Stimulated activated CD8-positive, alpha-beta memory T cell treated with anti-CD3 and anti-CD28 coated beads, Interleukin-4, amount 100 ng/mL, for 48 hours (primary cell): Measurements from ENCODE around the gene SNX1.
A peak's percentile ranks its signal among the peaks of the same experiment; 100 is the strongest.
"Not testable (repeated sequence)": the region's sequence is repeated elsewhere in the genome, so short reads cannot be mapped to it uniquely, and the experiment has no call there.

Experiments used
- DNase-seq: peaks from one replicate; pipeline ENCODE4 v3.0.0-alpha.2; 2020

The SNX1 gene

GRCh38 chr15:64082757-64083156 lies 13.0 kb upstream of the SNX1 start:
- DNase-seq: no peak

GRCh38 chr15:64089543-64090280 lies 6.1 kb upstream of the SNX1 start:
- DNase-seq: no peak

GRCh38 chr15:64090527-64090926 lies 5.3 kb upstream of the SNX1 start:
- DNase-seq: no peak

DNA sequence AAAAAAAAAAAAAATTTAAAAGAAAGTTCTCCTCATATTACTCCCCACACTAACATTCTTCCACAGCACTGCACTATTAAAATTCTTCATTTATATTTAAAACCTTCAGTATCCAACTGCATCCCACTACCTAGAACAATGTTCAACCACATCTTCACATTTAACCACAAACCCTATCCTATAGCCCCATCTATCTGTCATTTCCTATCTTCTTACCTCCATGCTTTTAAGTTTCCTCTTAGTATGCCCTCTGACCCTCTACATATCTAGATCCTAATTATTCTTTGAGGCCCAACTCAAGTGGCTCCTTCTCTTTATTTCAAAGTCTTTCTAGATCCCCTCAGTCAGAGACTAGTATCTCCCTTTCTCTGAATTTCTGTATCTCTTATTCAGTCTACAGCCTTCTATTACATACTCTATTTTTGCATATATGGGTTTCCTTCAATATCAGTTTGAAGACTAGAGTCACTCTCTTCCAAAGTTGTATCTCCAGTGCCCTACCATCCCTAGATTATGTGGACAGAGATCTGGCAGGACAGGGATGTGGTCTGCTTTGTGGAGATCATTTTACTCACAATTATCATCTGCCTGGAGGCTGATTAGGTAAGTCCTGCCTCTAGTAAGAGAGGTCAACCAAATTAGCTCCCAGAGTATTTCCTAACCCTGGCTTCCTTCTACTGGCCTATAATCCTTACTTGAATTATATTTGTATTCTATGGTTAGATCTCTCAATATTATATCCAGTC lies 3.5 kb upstream of the SNX1 start:
- no peak for DNase-seq

- DNase-seq: peak; percentile 63
These were observed 2.7 kb upstream of the SNX1 start for GRCh38 chr15:64092864-64093626.

- DNase-seq: peak; percentile 94
These were observed 2.0 kb upstream of the SNX1 start, which contains the start of gene CIAO2A for GRCh38 chr15:64093627-64094417. Gene CIAO2A (minus strand): TSS chr15:64093838. CDS start chr15:64093768, 70 bp downstream.

GRCh38 chr15:64095431-64095794 lies 369 bp upstream of the SNX1 start:
- DNase-seq: no peak

DNA sequence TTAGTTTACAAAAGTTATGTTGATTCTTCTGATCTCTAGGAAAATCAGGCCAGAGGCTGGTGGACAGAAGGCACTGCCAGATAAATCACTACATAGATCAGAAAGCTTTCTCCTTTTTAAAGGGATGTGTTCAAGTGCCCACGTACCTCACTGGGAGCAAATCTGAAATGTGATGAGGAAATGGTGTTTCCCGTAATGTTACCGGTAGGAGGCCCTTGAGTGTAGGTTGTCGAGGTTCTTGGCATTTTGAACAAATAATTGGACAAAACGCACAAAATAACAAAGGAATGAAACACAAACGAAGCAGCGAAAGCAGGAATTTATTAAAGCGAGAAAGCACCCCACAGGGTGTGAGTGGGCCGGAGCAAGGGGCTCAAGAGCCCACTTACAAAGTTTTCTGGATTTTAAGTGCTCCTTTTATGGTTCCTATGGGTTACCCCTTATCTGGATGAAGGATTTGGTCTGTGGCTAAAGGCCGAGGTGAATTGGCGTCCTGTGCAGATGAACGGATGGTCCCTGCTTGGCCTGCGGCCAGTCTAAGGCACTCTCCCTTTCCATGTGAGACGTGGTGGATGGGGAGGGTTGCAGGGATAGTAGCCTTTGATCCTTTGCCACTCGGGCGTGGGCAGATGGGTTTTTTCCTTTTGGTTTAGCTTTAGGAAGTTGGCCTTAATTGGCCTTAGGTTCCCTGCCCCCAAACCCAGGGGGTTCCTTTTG lies 1.0 kb downstream of the SNX1 start:
- DNase-seq: no peak

DNA sequence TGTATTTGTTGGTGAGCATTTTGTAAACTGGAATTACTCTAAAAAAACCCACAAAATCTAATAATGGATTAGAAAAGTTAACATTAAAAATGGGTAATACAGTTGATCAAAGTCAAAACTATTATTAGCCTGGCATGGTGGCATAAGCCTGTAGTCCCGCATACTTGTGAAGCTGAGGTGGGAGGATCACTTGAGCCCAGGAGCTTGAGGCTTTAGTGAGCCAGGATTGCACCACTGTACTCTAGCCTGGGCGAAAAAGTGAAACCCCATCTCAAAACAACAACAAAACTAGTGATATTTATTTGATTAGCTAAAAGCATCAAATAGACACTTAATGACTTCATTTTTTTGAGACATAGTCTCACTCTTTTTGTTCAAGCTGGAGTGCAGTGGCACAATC lies 3.6 kb downstream of the SNX1 start:
- DNase-seq: no peak

- no peak for DNase-seq
These were observed 5.2 kb downstream of the SNX1 start for GRCh38 chr15:64100958-64101357.

DNA sequence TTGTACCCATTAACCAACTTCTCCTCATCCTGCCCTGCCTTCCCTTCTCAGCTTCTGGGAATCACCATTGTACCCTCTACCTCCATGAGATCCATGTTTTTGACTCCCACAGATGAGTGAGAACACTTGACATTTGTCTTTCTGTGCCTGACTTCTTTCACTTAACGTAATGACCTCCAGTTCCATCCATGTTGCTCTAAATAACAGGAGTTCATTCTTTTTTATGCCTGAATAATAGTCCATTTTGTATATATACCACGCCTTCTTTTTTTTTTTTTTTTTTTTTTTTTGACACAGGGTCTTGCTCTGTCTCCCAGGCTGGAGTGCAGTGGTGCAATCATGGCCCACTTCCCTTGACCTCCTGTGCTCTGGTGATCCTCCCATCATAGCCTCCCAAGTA lies 6.7 kb downstream of the SNX1 start:
- DNase-seq: no peak

- no peak for DNase-seq
These were observed 9.4 kb downstream of the SNX1 start for GRCh38 chr15:64105113-64105704.

DNA sequence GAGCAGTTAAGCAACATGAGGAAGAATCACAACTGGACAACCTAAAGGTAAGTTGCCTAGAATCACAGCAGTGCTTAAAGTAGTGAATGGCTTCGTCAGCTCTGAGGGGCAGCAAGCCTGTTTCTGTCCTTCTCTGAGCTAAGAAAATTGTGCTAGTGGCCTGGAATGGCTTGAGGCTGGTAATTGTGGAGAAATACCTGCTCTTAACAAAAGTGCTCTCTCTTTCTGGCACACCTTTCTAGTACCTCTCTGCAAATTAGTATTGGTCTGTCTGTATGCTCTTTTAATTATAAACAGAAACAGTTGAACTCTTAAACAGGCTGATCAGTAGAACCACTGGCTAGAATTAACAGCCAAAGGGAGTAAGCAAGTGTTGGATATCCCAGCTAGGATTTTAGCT lies 11.6 kb downstream of the SNX1 start:
- DNase-seq: no peak

DNA sequence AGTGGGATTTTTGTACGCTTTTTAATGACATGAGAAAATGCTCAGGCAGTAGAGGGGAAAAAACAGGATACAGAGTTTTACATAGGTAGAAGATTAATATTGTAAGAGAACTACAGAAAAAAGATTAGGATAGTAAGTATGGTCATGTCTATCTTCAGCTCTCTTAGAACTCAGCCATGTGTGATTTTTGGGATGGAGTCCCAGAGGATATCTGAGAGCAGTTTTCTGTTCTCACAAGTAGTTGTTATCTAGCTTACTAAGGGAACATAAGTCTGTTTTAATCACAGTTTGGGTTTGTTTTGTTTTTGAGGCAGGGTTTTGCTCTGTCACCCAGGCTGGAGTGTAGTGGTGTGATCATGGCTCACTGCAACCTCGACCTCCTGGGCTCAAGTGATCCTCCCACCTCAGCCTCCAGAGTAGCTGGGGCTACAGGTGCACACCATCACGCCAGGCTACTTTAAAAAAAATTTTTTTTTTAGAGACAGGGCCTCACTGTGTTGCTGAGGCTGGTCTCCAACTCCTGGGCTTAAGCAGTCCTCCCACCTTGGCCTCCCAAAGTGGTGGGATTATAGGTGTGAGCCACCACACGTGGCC lies 14.4 kb downstream of the SNX1 start:
- DNase-seq: not testable (repeated sequence)

GRCh38 chr15:64110950-64111678 lies 15.3 kb downstream of the SNX1 start:
- DNase-seq: no peak

GRCh38 chr15:64111679-64112050 lies 15.9 kb downstream of the SNX1 start:
- no peak for DNase-seq

DNA sequence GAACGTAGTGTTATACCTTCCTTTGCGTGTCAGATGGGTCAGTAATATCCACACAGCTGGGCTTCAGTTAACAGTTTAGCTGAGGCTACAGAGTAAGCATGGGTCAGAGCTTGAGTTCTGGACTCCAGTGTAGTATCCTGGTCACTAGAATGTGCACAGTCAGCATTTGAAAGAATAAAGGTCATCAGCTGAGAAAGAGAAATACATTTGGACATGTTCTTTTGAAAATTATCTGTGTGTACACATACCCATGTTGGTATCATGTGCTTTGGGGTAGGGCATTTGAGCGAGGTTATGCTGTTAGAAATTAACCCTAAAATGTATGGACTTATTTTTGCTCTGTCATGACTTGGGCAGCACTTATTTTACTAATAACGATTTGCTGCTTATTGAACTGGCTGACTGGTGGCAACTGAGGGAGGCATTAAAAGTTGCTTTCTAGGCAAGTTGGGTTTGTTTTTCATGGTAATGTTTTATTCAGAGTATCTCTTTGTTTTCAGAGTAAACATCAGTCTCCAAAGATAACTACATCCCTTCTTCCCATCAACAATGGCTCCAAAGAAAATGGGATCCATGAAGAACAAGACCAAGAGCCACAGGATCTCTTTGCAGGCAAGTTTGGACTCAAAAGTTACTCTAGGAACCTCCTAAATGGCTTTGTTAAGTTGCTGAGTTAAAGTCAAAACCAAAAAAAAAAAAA lies 16.4 kb downstream of the SNX1 start:
- no peak for DNase-seq

- no peak for DNase-seq
These were observed 17.1 kb downstream of the SNX1 start for GRCh38 chr15:64112904-64113303.

GRCh38 chr15:64117759-64118487 lies 22.1 kb downstream of the SNX1 start:
- no peak for DNase-seq
